HG02884 (cell line): ENCODE data around the gene FALEC.
"Not testable (repeated sequence)": the region's sequence is repeated elsewhere in the genome, so short reads cannot be mapped to it uniquely, and the experiment has no call there.

ENCODE experiments used
- ATAC-seq: cut with Tn5 transposase; IDR thresholded peaks from one replicate; pipeline ENCODE4 v1.9.1; 2021; ENCODE audit warnings: mild to moderate bottlenecking, moderate library complexity; ENCODE audit not compliant: unreplicated experiment

The FALEC gene

DNA sequence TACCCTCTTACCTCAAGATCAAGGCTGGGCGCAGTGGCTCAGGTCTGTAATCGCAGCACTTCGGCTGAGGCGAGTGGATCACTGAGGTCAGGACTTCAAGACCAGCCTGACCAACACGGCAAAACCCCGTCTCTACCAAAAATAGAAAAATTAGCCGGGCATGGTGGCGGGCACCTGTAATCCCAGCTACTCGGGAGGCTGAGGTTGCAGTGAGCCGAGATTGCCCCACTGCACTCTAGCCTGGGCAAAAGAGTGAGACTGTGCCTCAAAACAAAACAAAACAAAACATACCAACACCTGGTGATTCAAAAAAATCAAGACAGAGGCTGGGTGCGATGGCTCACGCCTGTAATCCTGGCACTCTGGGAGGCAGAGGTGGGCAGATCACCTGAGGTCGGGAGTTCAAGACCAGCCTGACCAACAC is 58.1 kb downstream of the FALEC start:
- ATAC-seq = not testable (repeated sequence)

DNA sequence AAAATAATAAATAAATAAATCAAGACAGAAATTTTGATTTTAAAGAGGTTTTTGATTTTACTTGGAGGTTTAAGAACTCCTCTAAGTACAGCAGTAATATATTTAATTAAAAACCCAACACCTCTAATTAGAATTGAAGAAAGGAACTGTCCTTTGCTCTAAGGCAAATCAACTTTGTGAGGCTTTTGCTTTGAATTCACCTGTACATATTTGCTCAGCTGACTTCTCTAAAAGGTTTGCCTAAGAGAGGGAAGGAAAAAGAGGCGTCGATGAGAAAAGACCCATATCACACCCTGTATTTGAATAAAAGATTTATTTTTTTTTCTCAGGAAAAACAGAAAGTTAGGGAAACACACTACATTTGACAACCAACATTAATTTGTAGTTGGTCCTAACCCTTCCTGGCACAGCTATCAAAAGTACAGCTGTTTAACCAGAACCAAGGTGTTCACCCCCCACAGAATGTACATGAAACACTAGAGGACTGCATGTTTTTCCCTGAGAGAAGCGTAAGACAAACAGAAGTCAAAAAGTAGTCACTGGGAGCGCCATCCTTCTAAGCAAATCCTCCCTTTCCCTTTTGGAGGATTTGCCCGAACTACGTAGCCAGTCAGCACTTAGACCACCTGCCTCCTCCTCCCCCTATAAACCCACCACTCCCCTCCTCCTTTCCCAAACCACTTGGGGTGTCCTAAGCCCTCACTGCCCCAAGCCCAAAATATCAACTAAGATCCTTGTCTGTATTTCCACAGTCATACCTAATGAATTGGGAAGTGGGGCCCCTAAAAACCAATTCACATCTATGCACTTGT is 58.9 kb downstream of the FALEC start:
- no peak for ATAC-seq

DNA sequence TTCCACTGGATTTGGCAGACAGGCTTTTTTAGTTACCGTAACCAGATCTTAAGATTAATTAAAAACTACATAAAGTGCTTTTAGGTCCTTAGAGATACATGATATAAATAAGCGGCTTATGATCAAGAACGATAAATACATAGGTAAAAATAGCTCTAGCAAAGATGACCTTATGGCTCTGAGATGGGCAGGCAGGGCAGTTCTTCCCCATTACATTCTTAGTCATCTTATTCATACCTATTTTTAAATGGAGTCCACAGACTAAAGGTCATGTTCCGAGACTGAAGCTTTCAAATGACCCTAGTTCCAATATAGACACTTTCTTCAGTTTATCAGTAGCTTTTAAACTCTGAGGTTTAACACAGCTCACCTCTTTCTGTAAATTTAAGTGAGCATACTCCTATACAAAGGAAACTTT is 59.5 kb downstream of the FALEC start:
- no peak for ATAC-seq

DNA sequence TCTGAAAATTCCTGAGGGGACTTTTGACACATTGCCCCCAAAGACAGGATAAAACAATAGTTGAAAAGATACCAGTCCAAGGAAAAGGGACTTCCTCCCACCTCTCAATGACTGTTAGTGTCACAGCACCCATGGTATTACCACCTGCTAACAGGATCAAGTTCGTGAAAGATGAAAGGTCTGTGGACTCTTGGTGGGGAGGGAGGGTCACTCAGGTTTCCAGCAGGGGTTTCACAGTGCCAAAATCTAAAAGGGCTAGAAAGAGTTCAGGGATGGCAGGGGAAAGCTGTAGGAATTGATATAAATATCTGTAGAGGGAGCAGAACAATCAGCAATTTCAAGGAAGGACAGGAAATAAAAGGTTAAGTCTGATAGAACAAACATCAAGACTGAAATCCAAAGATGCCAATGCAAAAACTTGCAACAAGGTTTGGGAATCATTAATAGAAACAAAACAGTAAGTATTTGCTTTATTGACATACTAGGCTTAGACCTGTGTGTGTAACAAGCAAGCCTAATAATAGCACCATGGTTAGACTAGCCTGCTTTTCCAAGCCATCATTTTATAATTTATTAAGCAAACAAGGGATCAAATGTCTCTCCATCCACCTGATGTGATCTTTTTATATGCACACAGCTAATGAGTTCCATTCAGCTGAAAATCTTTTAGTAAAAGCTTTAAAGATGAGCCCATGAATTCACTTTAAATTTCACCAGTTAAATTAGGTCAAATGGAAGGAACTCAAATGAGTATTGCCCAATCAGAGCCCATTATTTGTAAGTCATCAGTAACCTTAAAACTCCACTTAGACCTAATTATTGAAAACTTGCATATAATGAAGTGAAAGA is 60.2 kb downstream of the FALEC start:
- ATAC-seq = no peak

DNA sequence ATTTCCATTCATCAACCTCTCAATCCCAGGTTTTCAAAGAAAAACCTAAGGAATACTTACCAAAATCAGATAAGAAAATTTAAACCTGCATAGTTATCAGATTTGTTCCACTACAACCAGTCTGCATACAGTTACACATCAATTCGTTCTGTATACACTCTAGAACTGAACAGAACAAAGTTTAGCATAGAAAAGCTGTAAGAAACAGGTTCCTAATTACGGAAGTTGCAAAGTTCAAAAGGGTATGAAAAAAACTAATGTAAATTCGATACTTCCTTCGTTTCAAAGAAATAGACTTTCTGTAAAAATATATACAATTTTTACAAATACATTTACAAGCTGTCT is 60.8 kb downstream of the FALEC start:
- ATAC-seq = no peak

DNA sequence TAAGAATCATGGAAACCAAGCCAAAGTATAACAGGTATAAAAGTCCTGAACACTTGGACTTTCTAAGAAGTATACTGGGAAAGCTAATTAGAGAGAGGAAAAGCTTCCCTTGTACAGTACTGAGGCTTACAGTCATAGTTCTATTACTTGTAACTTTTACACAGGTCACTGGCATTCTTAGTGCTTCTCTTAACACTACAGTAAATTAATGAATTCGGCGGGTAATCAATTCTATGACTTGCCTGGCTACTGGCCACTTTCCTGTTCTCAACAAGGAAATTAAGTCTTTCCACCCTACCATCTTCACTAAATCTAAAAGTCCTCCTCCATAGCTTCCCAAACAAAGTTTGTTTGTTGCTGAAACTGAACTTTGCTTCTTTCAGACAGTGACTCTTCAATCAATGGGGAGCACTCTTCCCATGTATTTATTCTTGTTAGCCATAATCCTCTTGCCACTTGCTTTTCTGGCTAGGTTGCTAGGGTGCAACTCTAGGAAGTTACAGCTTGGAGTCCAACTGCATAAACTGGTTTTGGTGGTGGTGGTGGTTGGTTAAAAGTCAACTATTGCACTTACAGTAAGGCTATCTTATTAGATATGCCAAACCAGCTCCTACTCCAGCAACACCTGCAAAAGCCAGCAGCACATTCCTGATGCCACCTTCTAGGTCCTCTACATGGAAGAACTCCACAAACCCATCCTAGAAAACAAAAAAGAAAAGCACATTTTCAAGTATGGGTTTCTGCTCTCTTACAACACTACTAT is 61.4 kb downstream of the FALEC start:
- ATAC-seq = no peak

DNA sequence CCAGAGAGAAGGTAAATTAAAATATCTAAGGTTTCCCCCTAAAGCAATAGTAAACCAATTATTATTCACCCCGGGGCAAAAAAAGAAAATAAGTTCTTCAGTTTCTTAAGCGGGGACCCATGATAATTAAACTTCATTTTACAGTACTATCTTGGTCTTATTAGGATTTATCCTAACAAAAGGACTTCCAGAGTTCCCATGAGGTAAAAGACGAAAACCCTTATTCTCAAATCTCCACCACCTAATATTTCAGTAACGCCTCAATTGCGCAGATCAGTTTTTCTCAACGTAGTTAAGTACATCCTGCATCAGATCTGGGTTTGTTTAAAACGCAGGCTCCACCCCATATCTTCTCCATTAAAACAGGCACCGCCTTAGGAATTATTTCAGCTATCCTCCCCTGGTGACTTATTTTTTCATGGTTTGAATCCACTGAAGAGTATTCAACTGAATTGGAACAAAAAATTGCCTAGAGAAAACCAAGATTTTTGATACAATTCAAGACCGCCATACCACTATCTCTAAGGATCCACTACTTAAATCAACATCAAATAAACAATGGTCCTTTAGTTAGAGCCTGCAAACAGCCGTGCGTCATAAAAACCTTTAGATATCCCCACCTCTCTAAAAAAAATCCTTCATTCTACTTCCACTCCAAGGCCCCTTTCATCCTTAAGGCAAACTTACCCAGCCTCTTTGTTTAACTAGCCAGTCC is 62.2 kb downstream of the FALEC start:
- ATAC-seq = no peak

DNA sequence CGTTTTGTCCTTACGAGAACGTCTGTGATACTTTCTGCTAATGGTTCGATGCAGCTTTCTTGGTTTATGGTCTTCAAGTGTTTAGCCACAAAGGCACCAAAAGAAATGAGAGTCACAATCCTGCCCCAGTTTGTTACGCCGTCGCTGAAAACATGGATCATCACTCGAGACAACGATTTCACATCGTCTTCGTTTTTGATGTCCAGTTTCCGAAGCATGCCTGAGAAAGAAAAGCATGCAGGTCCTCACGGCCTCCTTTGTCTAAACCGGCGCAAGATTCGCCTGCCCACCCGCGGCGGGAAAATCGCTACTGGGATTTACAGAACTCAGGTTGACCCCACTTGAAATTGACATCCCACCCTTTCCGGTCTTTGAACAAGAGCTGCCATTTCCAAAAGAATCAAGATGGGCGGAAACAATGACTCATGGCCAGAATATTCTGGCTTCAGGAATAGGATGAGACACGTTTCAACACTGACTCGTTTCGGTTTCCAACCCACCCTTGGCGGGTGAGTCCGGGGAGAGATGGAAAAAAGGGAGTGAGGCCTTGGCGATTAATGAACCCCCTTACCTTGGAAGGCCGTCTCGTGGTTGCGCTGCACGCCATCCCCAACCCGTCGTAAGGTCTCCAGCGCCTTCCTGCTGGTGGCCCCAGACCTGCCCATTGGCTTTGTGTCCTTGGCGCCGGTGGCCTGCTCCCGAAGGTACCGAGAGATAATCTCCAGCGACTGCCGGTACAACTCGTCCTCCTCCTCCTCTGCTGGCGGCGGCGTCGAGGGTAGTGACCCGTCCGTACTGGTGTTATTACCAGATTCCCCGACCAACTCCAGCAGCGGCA is 62.9 kb downstream of the FALEC start:
- ATAC-seq = peak; percentile 2

DNA sequence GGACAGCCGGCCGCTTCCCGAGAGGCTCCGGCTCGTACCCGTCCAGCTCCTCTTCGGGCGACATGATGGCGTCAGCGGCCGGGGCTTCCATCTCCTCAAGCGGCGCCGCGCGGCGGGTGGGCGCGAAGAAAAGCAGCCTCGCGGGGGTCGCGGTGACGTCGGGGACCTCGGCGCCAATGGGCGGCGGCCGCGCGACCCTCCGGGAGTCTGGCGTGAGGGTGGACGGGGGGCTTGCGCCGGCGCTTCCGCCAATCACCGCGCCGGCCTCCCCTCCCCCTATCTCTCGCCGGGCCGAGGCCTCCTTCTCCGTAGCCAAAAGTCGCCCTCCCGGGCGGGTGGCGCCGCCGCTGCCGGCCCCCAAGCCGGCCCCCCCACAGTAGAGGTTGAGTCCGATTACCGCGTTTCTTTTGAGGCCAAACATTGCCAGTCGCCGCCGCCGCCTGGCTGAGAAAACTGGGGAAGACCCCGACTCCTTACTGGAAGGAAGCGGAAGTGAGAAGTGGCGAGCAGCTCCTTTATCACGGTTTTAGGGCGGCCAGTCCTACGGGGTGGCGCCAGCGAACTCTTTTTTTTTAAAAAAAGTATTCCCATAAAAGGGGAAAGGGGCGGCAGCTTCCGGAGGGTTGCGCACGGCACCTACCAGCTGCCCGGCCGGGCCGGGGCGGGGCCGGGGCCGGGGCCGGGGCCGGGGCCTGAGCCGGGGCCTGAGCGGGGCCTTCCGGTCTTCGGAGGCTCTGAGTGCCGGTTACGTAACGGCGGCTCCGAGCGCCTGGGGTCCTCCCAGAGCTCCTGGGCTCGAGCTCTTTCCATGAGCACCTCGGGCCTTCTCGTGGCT is 63.8 kb downstream of the FALEC start, which contains the start of gene MCL1:
Gene MCL1 (minus strand): TSS at position 501 of the 835 bp plus-strand sequence. CDS start 80 bp downstream, at position 421.
- ATAC-seq = peak; percentile 79

DNA sequence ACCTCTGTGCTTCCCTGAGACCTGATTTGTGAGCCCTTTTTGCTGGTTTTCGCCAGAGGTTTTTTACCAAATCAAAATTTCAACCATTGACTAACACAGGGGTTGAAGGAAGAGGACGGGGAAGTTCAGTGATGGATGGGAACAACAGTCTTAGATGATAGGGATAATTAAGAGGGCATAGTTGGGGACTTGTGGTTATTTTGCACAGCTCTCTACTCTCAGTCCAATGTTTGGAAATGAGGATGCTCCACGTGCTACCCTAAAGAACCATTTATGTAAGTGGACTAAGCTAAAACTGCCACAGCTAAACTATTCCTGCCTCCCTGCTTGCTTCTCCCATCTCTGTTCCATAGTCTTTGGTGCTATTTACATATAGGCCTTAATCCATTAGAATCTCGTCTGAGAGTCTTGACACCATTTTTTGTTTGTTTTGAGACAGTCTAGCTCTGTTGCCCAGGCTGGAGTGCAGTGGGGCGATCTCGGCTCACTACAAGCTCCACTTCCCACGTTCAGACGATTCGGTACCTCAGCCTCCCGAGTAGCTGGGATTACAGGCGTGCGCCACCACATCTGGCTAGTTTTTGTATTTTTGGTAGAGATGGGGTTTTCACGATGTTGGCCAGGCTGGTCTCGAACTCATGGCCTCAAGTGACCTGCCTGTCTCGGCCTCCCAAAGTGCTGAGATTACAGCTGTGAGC is 64.5 kb downstream of the FALEC start:
- ATAC-seq = no peak

DNA sequence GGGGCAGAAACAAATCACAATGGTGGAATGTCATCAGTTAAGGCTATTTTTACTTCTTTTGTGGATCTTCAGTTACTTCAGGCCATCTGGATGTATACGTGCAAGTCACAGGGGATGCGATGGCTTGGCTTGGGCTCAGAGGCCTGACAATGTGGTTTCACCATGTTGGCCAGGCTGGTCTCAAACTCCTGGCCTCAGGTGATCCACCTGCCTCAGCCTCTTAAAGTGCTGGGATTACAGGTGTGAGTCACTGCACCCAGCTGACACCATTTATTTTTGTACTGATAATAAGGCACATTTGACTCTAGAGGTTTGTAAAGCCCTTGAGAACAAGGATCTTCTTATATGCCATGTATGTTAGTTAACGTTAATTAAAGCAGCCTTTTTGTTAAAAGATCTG is 65.4 kb downstream of the FALEC start:
- not testable (repeated sequence) for ATAC-seq

DNA sequence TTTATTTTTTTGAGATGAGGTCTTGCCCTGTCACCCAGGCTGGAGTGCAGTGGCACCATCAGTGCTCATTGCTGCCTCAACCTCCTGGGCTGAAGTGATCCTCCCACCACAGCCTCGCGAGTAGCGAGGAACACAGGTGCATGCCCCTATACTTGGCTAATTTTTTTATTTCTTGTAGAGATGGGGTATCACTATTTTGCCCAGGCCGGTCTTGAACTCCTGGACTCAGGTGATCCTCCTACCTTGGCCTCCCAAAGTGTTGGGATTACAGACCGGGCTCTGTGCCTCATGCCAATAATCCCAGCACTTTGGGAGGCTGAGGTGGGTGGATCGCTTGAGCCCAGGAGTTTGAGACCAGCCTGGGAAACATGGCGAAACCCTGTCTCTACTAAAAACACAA is 65.9 kb downstream of the FALEC start:
- not testable (repeated sequence) for ATAC-seq

DNA sequence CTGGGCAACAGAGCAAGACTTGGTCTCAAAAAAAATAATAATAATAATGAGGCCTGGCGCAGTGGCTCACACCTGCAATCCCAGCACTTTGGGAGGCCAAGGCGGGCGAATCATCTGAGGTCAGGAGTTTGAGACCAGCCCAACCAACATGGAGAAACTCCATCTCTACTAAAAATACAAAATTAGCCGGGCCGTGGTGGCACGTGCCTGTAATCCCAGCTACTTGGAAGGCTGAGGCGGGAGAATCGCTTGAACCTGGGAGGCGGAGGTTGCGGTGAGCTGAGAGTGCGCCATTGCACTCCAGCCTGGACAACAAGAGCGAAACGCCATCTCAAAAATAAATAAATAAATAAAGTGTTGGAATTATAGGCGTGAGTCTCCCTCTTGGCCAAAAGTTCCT is 66.4 kb downstream of the FALEC start:
- ATAC-seq = not testable (repeated sequence)

DNA sequence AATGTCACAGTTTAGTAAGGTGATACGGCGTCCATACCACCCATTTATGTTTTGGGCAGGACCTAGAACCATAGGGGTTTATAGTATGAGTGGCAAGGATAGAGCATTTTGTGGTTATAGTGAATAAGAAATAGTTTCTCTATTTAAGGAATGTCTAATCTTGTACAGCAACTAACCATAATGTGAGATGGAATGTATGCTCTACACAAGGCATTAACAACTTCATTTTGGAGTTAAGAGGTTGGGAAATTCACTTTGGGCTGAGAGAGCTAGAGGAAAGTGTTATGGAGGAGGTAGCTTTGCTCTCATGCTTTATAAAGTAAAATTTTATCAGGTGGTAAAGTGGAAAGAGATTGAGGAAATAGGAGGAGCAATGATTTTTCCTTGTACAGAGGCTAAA is 66.8 kb downstream of the FALEC start:
- no peak for ATAC-seq
